Hepatocyte (in vitro differentiated cells): ENCODE results near the gene RBP7.

Experiments used
- EZH2 ChIP-seq: fragments of 200-600 bp; sonication (generic); IDR thresholded peaks from 2 replicates; pipeline ENCODE4 v1.6.1; 2016; ENCODE audit warnings: antibody characterized with exemption, mild to moderate bottlenecking, borderline replicate concordance
- EZH2phosphoT487 ChIP-seq: fragments of 200-600 bp; sonication (generic); IDR thresholded peaks from one replicate; pipeline ENCODE4 v1.6.1; 2018; ENCODE audit warnings: antibody characterized with exemption, mild to moderate bottlenecking, low read depth, moderate library complexity; ENCODE audit not compliant: unreplicated experiment, severe bottlenecking
- TF ChIP-seq, protein P1 (sequence below): fragments of 200-600 bp; sonication (generic); IDR thresholded peaks from 2 replicates; pipeline ENCODE4 v1.5.1; 2016; ENCODE audit warnings: antibody characterized with exemption, mild to moderate bottlenecking; ENCODE audit not compliant: poor library complexity

DNA sequence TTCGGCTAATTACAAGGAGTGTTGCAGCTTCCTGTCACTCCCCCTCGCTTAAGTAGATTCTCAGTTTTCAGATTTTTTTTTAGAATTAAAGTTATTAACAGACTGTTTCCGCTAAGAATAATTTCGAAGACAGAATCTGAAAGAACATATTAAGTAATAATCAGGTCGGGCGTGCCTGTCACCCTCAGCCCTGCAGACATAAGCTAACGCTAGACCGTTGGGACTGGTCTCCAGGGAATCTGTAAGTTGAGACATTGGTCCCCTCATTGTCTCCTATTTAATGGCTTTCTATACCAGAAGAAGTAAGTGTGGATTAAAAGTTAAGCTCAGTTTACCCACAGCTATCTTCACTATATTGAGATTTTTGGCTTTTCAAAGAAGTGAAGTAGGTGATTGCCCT is 39.3 kb upstream of the RBP7 start:
- TF ChIP-seq, protein P1, sequence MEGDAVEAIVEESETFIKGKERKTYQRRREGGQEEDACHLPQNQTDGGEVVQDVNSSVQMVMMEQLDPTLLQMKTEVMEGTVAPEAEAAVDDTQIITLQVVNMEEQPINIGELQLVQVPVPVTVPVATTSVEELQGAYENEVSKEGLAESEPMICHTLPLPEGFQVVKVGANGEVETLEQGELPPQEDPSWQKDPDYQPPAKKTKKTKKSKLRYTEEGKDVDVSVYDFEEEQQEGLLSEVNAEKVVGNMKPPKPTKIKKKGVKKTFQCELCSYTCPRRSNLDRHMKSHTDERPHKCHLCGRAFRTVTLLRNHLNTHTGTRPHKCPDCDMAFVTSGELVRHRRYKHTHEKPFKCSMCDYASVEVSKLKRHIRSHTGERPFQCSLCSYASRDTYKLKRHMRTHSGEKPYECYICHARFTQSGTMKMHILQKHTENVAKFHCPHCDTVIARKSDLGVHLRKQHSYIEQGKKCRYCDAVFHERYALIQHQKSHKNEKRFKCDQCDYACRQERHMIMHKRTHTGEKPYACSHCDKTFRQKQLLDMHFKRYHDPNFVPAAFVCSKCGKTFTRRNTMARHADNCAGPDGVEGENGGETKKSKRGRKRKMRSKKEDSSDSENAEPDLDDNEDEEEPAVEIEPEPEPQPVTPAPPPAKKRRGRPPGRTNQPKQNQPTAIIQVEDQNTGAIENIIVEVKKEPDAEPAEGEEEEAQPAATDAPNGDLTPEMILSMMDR, result no peak
- no peak for TF ChIP-seq EZH2
- no peak for TF ChIP-seq EZH2phosphoT487
